Progenitor cell of endocrine pancreas (in vitro differentiated cells): ENCODE measurements around the gene ATG16L2. TPM values are rescaled to one million over a fixed set of nuclear protein-coding genes. Genes with fewer than 3 reads are reported as not detected.
A peak's percentile ranks its signal among the peaks of the same experiment; 100 is the strongest.

Experiments
- DNase-seq: peaks from one replicate; pipeline ENCODE4 v3.0.0; 2021; ENCODE audit warnings: low spot score; ENCODE audit not compliant: unreplicated experiment
- H3K27ac Mint-ChIP-seq: 2 replicates; pipeline ENCODE4 v1.8.0; 2021; ENCODE audit warnings: mild to moderate bottlenecking, moderate library complexity, mixed read lengths
- H3K27me3 Mint-ChIP-seq: 2 replicates; pipeline ENCODE4 v1.8.0; 2021; ENCODE audit warnings: mixed read lengths
- H3K36me3 Mint-ChIP-seq: 2 replicates; pipeline ENCODE4 v1.8.0; 2022; ENCODE audit warnings: mixed read lengths; ENCODE audit not compliant: insufficient read depth
- H3K4me1 Mint-ChIP-seq: 2 replicates; pipeline ENCODE4 v1.8.0; 2021; ENCODE audit warnings: low read depth, mixed read lengths
- H3K4me3 Mint-ChIP-seq: 2 replicates; pipeline ENCODE4 v1.8.0; 2021; ENCODE audit warnings: low read depth, mild to moderate bottlenecking, moderate library complexity, mixed read lengths
- H3K9me3 Mint-ChIP-seq: 2 replicates; pipeline ENCODE4 v1.8.0; 2021; ENCODE audit warnings: low read depth, mixed read lengths
- long read RNA-seq: library from polyadenylated mRNA; unstranded; transcript quantifications from one replicate; pipeline ENCODE4 v2.0.0, GENCODE V29; 2020
- total RNA-seq: library from RNA; stranded (reverse); gene quantifications from 2 replicates; pipeline ENCODE4 v1.2.1, GENCODE V29; 2021
- TF ChIP-seq, protein P1 (sequence below): fragments of 200-600 bp; sonication (generic); IDR thresholded peaks from one replicate; pipeline ENCODE4 v1.5.0; 2021; ENCODE audit warnings: antibody characterized with exemption, mild to moderate bottlenecking; ENCODE audit not compliant: unreplicated experiment

The ATG16L2 gene
- total RNA-seq = 43.8 and 43.9 TPM in 2 replicates
- long read RNA-seq, partial matches to known transcripts = 6 of 22 reads
- long read RNA-seq, other reads (novel, unspliced or antisense) = 13 of 22 reads

DNA sequence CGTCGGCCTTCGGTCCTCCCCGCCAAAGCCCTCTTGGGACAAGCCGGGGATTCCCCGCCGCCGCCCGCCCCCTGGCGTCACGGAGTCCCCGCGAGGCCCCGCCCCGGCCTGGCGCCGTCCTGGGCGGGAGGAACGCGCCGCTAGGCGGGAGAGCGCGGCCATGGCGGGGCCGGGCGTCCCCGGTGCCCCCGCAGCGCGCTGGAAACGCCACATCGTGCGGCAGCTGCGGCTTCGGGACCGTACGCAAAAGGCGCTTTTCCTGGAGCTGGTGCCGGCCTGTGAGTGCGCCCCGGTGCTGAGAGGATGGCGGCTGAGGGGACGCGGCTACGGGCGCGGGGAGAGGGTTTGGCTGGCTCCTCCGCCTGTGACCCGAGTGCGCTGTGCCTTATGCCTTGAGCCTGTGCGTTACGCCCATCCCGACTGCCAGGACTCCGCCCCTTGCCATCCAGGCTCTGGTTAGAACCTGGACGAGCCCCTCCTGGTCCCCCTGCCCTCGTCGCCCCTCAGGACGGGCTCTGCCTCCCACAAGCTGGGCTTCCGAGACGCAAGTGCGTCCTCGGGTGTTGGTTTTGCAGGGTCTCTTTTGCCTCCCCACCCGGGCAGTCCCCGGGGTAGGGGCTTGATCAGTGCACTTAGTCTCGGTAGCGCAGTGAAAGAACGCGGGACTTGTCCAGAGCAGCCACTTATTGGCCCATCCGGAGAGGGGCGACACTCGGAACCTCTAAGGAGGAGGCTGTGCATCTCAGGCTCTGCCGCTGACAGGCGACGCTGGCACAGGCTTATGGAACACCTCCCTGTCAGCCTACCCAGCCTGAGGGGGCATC is at the start of gene ATG16L2:
Gene ATG16L2, plus strand, starts transcription at position 126 of the 824 bp plus-strand sequence. Its CDS starts 35 bp downstream, at position 161.
- peak within 1 kb of the TSS; percentile 98 for H3K27ac Mint-ChIP-seq
- peak; percentile 83 for DNase-seq
- no peaks in the 10 kb centered on the region for H3K9me3 Mint-ChIP-seq
- peak within 1 kb of the TSS; percentile 94 for H3K4me3 Mint-ChIP-seq
- peaks cover 19% of the 10 kb centered on the region for H3K4me1 Mint-ChIP-seq
- peaks cover 5% of the 10 kb centered on the region for H3K27me3 Mint-ChIP-seq
- peaks cover 10% of the 10 kb centered on the region for H3K36me3 Mint-ChIP-seq
- TF ChIP-seq, protein P1, sequence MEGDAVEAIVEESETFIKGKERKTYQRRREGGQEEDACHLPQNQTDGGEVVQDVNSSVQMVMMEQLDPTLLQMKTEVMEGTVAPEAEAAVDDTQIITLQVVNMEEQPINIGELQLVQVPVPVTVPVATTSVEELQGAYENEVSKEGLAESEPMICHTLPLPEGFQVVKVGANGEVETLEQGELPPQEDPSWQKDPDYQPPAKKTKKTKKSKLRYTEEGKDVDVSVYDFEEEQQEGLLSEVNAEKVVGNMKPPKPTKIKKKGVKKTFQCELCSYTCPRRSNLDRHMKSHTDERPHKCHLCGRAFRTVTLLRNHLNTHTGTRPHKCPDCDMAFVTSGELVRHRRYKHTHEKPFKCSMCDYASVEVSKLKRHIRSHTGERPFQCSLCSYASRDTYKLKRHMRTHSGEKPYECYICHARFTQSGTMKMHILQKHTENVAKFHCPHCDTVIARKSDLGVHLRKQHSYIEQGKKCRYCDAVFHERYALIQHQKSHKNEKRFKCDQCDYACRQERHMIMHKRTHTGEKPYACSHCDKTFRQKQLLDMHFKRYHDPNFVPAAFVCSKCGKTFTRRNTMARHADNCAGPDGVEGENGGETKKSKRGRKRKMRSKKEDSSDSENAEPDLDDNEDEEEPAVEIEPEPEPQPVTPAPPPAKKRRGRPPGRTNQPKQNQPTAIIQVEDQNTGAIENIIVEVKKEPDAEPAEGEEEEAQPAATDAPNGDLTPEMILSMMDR = peak; percentile 29

DNA sequence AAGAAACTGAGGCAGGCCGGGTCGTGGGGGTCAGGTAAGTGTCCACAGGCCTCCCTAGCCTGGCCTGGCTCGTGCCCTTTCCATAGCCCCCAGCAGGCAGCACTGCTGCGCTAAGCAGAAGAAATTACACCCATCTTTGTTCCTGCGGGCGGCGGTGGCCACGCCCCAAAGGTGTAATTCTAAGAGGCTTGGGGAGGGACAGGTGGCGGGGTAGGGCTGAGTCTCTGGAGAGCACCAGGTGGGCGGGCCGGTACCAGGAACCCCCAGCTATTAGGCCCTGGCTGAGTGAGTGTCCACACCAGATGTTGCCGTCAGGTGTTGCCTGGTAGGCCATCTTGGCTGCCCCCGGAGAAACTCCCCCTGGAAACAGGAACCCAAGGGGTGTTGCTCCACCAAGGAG is 49.7 kb upstream of the ATG16L2 start:
- DNase-seq = no peak
- no peaks in the 10 kb centered on the region for H3K27me3 Mint-ChIP-seq
- peak overlapping the region; percentile 67 for H3K27ac Mint-ChIP-seq
- TF ChIP-seq, protein P1 = peak; percentile 27
- H3K4me1 Mint-ChIP-seq = peaks cover 20% of the 10 kb centered on the region
- H3K9me3 Mint-ChIP-seq = no peaks in the 10 kb centered on the region
- no peak overlapping the region for H3K4me3 Mint-ChIP-seq
- no peaks in the 10 kb centered on the region for H3K36me3 Mint-ChIP-seq

DNA sequence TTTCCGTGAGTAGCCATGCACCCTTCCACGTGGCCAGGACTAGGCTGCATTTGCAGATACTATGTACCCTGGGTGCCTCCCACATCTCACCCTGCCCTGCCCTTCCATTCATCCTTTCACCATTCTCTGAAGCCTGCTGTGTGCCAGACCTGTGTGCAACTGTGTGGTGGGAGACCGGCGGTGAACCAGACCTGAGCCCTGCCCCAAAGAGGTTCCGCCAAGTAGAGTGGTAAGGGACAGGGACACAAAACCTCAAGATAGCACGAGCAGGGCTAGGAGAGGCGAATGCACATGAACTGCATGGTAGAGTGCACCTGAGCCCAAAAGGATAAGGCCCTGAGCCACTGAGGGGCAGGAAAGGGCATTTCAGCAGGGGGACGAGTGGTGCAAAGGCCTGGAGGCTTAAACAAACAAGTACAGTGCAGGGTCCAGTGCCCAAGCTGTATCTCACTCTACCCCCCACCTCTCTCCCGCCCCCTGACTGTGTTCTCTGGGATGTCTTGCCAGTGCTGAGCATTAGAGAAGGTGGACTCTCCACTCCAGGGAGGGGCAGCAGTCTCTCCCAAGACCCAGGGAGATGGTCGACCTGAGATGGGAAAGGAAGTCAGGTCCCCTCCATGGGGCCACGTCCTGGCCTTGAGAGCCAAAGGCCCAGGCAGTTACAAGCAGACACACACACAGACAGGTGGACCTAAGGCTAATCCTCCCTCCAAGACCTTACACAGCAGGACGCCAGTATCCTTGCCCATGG is 47.9 kb upstream of the ATG16L2 start:
- Mint-ChIP-seq H3K27ac (peak overlapping the region; percentile 78), H3K27me3 (no peaks in the 10 kb centered on the region), H3K4me3 (no peak overlapping the region), H3K9me3 (no peaks in the 10 kb centered on the region), H3K4me1 (peaks cover 20% of the 10 kb centered on the region), H3K36me3 (no peaks in the 10 kb centered on the region)
- TF ChIP-seq, protein P1 = no peak
- DNase-seq = no peak

- Mint-ChIP-seq H3K27me3 (no peaks in the 10 kb centered on the region), H3K4me3 (no peak overlapping the region), H3K27ac (peak overlapping the region; percentile 64), H3K4me1 (peaks cover 18% of the 10 kb centered on the region), H3K9me3 (no peaks in the 10 kb centered on the region), H3K36me3 (peaks cover 2% of the 10 kb centered on the region)
- no peak for DNase-seq
- TF ChIP-seq, protein P1 = no peak
Observed at GRCh38 chr11:72767203-72768062, 46.8 kb upstream of the ATG16L2 start.
